ENCODE results near the gene CXCL12. TPM values are rescaled to one million over a fixed set of nuclear protein-coding genes. Genes with fewer than 3 reads are reported as not detected.

The CXCL12 gene
- polyA plus RNA-seq, 1 of the 3 experiments (the other 2 are of a cell fraction): 4.7 TPM

GRCh38 chr10:44382981-44383748, 1.7 kb downstream of the CXCL12 start:
- H3K79me2 ChIP-seq (ENCODE audit: insufficient read depth): peaks cover 60% of the 10 kb centered on the region
- no peak overlapping the region for H2AFZ ChIP-seq (ENCODE audit: low read depth)
- 50% methylated on average over 15 of the region's 15 CpGs for WGBS (ENCODE audit: low lambda C conversion rate)
- peaks cover 41% of the 10 kb centered on the region for H4K20me1 ChIP-seq (ENCODE audit: insufficient read depth)
- DNase-seq: no peak
- no peak overlapping the region for H3K27ac ChIP-seq (ENCODE audit: low read depth in 2 of 2, low read length in 1 of 2)
- peak overlapping the region in 1 of 2 experiments; percentile 54; a peak in 2 of 4 replicates for H3K4me3 ChIP-seq (ENCODE audit: low read depth in 2 of 2, low read length in 1 of 2)
- no peaks in the 10 kb centered on the region for H3F3A ChIP-seq (replicated peaks; ENCODE audit: insufficient read depth)
- peak overlapping the region; percentile 51; the same call in 1 of the 2 replicates for H3K9ac ChIP-seq
- no peaks in the 10 kb centered on the region for H3K9me3 ChIP-seq
- no peaks in the 10 kb centered on the region for H3K9me2 ChIP-seq
- no peak for TF ChIP-seq EZH2phosphoT487 (IDR thresholded peaks at IDR 0.05; ENCODE audit: borderline replicate concordance, low read depth)
- no peak for TF ChIP-seq RCOR1 (IDR thresholded peaks at IDR 0.05; ENCODE audit: low read length)
- TF ChIP-seq CHD2 (IDR thresholded peaks at IDR 0.05; ENCODE audit: low read length, partially characterized antibody): no peak
- TF ChIP-seq MXI1 (IDR thresholded peaks at IDR 0.05; ENCODE audit: low read depth, low read length): no peak
- TF ChIP-seq, protein P1, sequence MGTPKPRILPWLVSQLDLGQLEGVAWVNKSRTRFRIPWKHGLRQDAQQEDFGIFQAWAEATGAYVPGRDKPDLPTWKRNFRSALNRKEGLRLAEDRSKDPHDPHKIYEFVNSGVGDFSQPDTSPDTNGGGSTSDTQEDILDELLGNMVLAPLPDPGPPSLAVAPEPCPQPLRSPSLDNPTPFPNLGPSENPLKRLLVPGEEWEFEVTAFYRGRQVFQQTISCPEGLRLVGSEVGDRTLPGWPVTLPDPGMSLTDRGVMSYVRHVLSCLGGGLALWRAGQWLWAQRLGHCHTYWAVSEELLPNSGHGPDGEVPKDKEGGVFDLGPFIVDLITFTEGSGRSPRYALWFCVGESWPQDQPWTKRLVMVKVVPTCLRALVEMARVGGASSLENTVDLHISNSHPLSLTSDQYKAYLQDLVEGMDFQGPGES (IDR thresholded peaks at IDR 0.05; ENCODE audit: low read depth, low read length): no peak
- no peak for TF ChIP-seq EP300 (IDR thresholded peaks at IDR 0.05; ENCODE audit: borderline replicate concordance in 1 of 2, low read depth in 1 of 2, low read length in 1 of 2)
- TF ChIP-seq, protein P2, sequence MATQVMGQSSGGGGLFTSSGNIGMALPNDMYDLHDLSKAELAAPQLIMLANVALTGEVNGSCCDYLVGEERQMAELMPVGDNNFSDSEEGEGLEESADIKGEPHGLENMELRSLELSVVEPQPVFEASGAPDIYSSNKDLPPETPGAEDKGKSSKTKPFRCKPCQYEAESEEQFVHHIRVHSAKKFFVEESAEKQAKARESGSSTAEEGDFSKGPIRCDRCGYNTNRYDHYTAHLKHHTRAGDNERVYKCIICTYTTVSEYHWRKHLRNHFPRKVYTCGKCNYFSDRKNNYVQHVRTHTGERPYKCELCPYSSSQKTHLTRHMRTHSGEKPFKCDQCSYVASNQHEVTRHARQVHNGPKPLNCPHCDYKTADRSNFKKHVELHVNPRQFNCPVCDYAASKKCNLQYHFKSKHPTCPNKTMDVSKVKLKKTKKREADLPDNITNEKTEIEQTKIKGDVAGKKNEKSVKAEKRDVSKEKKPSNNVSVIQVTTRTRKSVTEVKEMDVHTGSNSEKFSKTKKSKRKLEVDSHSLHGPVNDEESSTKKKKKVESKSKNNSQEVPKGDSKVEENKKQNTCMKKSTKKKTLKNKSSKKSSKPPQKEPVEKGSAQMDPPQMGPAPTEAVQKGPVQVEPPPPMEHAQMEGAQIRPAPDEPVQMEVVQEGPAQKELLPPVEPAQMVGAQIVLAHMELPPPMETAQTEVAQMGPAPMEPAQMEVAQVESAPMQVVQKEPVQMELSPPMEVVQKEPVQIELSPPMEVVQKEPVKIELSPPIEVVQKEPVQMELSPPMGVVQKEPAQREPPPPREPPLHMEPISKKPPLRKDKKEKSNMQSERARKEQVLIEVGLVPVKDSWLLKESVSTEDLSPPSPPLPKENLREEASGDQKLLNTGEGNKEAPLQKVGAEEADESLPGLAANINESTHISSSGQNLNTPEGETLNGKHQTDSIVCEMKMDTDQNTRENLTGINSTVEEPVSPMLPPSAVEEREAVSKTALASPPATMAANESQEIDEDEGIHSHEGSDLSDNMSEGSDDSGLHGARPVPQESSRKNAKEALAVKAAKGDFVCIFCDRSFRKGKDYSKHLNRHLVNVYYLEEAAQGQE (IDR thresholded peaks at IDR 0.05; ENCODE audit: low read depth, low read length): no peak
- no peak for TF ChIP-seq FOXM1 (IDR thresholded peaks at IDR 0.05; ENCODE audit: low read depth)
- H3K27me3 ChIP-seq (ENCODE audit: insufficient read depth): peaks cover 6% of the 10 kb centered on the region; the same call in 1 of the 2 replicates
- H3K36me3 ChIP-seq (replicated peaks in 1 of 2; ENCODE audit: control insufficient read depth in 1 of 2, insufficient read depth in 2 of 2, low read length in 1 of 2): no peaks in the 10 kb centered on the region
- POLR2A ChIA-PET: no interaction called here
- H3K4me1 ChIP-seq (ENCODE audit: control insufficient read depth in 1 of 2, insufficient read depth in 2 of 2, low read depth in 1 of 2, low read length in 1 of 2): peaks cover 0 to 8% of the 10 kb centered on the region in 2 experiments; a peak in 1 of 4 replicates
- peak overlapping the region; percentile 74; the same call in 1 of the 2 replicates for H3K4me2 ChIP-seq
- CTCF ChIA-PET: interaction anchor here (1.2 to 10.4 kb wide), 3 partner anchors 11 to 712 kb away, joined by 3 to 142 read pairs (median 24); no protein-coding TSS in a partner anchor
